DOHH2 (cell line): ENCODE measurements around the gene PCP4L1.

Experiments
- CTCF ChIP-seq: fragments of 200-600 bp; sonication (generic); IDR thresholded peaks from one replicate; pipeline ENCODE4 v1.5.1; 2014; ENCODE audit warnings: antibody characterized with exemption, mild to moderate bottlenecking, low read depth, low read length; ENCODE audit not compliant: poor library complexity, severe bottlenecking
- EZH2phosphoT487 ChIP-seq: fragments of 200-600 bp; sonication (generic); IDR thresholded peaks from 2 replicates; pipeline ENCODE4 v1.6.1; 2017; ENCODE audit warnings: borderline replicate concordance, mild to moderate bottlenecking, antibody characterized with exemption, low read length, moderate library complexity, mixed read lengths

DNA sequence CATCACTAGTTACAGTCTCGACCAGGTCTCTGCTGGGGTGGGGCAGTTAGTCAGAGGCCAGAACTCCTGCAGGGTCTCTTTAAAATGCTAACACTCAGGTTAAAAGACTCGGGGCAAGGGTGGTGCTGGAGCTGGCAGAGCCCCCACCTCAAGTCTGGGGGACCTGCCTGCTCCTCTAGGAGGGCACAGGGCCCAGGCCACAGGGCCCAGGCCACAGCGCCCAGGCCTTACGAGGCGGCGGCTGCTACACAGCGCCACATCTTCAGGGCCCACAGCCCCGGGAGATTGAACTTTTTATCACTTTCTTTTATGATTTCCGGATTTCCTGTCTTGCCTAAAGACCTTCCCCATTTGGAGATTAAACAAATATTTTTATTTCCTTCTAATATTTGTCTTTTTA, 40.8 kb downstream of the PCP4L1 start:
- TF ChIP-seq CTCF (no peak), EZH2phosphoT487 (no peak)
